BLaER1 (cell line): Measurements from ENCODE around the gene MAFF.
"Not testable (repeated sequence)": the region's sequence is repeated elsewhere in the genome, so short reads cannot be mapped to it uniquely, and the experiment has no call there.

Source experiments
- H3K27ac ChIP-seq: shearing (Covaris generic); formaldehyde crosslinking; 2 replicates; pipeline ENCODE4 v1.8.1; 2022
- H3K27me3 ChIP-seq: shearing (Covaris generic); formaldehyde crosslinking; 2 replicates; pipeline ENCODE4 v1.8.1; 2022
- H3K36me3 ChIP-seq: shearing (Covaris generic); formaldehyde crosslinking; 2 replicates; pipeline ENCODE4 v1.8.1; 2022
- H3K4me1 ChIP-seq: shearing (Covaris generic); formaldehyde crosslinking; 2 replicates; pipeline ENCODE4 v1.8.1; 2022
- H3K4me2 ChIP-seq: shearing (Covaris generic); formaldehyde crosslinking; 2 replicates; pipeline ENCODE4 v1.8.1; 2022
- H3K4me3 ChIP-seq: shearing (Covaris generic); formaldehyde crosslinking; 2 replicates; pipeline ENCODE4 v1.8.1; 2022
- H3K9ac ChIP-seq: shearing (Covaris generic); formaldehyde crosslinking; 2 replicates; pipeline ENCODE4 v1.8.1; 2022
- H3K9me3 ChIP-seq: shearing (Covaris generic); formaldehyde crosslinking; 2 replicates; pipeline ENCODE4 v1.8.1; 2022
- H4K20me1 ChIP-seq: shearing (Covaris generic); formaldehyde crosslinking; 2 replicates; pipeline ENCODE4 v1.8.1; 2022
- Cebpa-rat ChIP-seq: shearing (Covaris generic); IDR thresholded peaks from 2 replicates; pipeline ENCODE4 v1.8.1; 2022

MAFF gene

GRCh38 chr22:38177044-38177443 is 24.8 kb upstream of the MAFF start:
- no peak for TF ChIP-seq Cebpa-rat
- Histone ChIP-seq H3K4me3 (no peak overlapping the region), H3K4me1 (peaks cover 88% of the 10 kb centered on the region), H4K20me1 (no peaks in the 10 kb centered on the region), H3K4me2 (peak overlapping the region; percentile 89), H3K9me3 (no peaks in the 10 kb centered on the region), H3K9ac (no peak overlapping the region; the same call in 1 of the 2 replicates), H3K27ac (peak overlapping the region; percentile 81), H3K36me3 (peaks cover 4% of the 10 kb centered on the region; the same call in 1 of the 2 replicates), H3K27me3 (no peaks in the 10 kb centered on the region)

GRCh38 chr22:38177571-38177925 is 24.2 kb upstream of the MAFF start:
- Histone ChIP-seq H3K4me2 (peak overlapping the region; percentile 89), H3K27ac (peak overlapping the region; percentile 81), H3K4me1 (peaks cover 88% of the 10 kb centered on the region)
- not testable (repeated sequence) for H3K27me3 ChIP-seq, H3K9ac ChIP-seq, H3K9me3 ChIP-seq, H4K20me1 ChIP-seq, H3K4me3 ChIP-seq, H3K36me3 ChIP-seq

GRCh38 chr22:38177926-38178604 is 23.7 kb upstream of the MAFF start:
- TF ChIP-seq Cebpa-rat, result no peak
- no peak overlapping the region for H3K4me3 ChIP-seq
- H3K4me2 ChIP-seq, result peak overlapping the region; percentile 89

GRCh38 chr22:38178605-38178937 is 23.2 kb upstream of the MAFF start:
- not testable (repeated sequence) for H3K27me3 ChIP-seq, H3K9ac ChIP-seq, H3K4me3 ChIP-seq, H4K20me1 ChIP-seq, H3K36me3 ChIP-seq, H3K9me3 ChIP-seq, H3K4me2 ChIP-seq
- peak overlapping the region; percentile 81; the same call in 1 of the 2 replicates for H3K27ac ChIP-seq
- peaks cover 86% of the 10 kb centered on the region for H3K4me1 ChIP-seq

More at GRCh38 chr22:38177926-38178604, 23.7 kb upstream of the MAFF start:
- H3K9me3 ChIP-seq, result no peaks in the 10 kb centered on the region
- H3K9ac ChIP-seq, result peak overlapping the region; percentile 11; the same call in 1 of the 2 replicates
- H3K4me1 ChIP-seq, result peaks cover 88% of the 10 kb centered on the region
- peak overlapping the region; percentile 81 for H3K27ac ChIP-seq
- H3K36me3 ChIP-seq, result peaks cover 4% of the 10 kb centered on the region; the same call in 1 of the 2 replicates
- no peaks in the 10 kb centered on the region for H3K27me3 ChIP-seq
- H4K20me1 ChIP-seq, result no peaks in the 10 kb centered on the region

GRCh38 chr22:38180841-38181452 is 20.8 kb upstream of the MAFF start:
- peak overlapping the region; percentile 91 for H3K9ac ChIP-seq
- peak overlapping the region; percentile 98 for H3K4me2 ChIP-seq
- H3K27me3 ChIP-seq, result no peaks in the 10 kb centered on the region
- peak overlapping the region; percentile 84 for H3K4me3 ChIP-seq
- H3K9me3 ChIP-seq, result no peaks in the 10 kb centered on the region
- H3K36me3 ChIP-seq, result peaks cover 4% of the 10 kb centered on the region; the same call in 1 of the 2 replicates
- peak overlapping the region; percentile 92 for H3K27ac ChIP-seq
- TF ChIP-seq Cebpa-rat, result no peak
- H3K4me1 ChIP-seq, result peaks cover 70% of the 10 kb centered on the region
- H4K20me1 ChIP-seq, result no peaks in the 10 kb centered on the region

- no peak for TF ChIP-seq Cebpa-rat
- H3K9me3 ChIP-seq, result no peaks in the 10 kb centered on the region
- peaks cover 4% of the 10 kb centered on the region; the same call in 1 of the 2 replicates for H3K36me3 ChIP-seq
- H3K4me2 ChIP-seq, result peak within 1 kb of the TSS; percentile 98
- H3K27me3 ChIP-seq, result no peaks in the 10 kb centered on the region
- peaks cover 69% of the 10 kb centered on the region for H3K4me1 ChIP-seq
- peak within 1 kb of the TSS; percentile 92 for H3K27ac ChIP-seq
- no peaks in the 10 kb centered on the region for H4K20me1 ChIP-seq
- peak within 1 kb of the TSS; percentile 91 for H3K9ac ChIP-seq
- H3K4me3 ChIP-seq, result peak within 1 kb of the TSS; percentile 84
These were observed 20.2 kb upstream of the MAFF start, which contains the start of gene PLA2G6 for GRCh38 chr22:38181453-38182200. PLA2G6 (minus strand) TSS chr22:38181830; CDS start chr22:38169426, 12,404 bp downstream.

- no peaks in the 10 kb centered on the region for H3K36me3 ChIP-seq
- H3K4me1 ChIP-seq, result peaks cover 42% of the 10 kb centered on the region
- H3K27me3 ChIP-seq, result no peaks in the 10 kb centered on the region
- no peak overlapping the region for H3K9ac ChIP-seq
- H4K20me1 ChIP-seq, result no peaks in the 10 kb centered on the region
- no peak overlapping the region for H3K4me3 ChIP-seq
- TF ChIP-seq Cebpa-rat, result no peak
- H3K4me2 ChIP-seq, result no peak overlapping the region
- H3K27ac ChIP-seq, result no peak overlapping the region
- no peaks in the 10 kb centered on the region for H3K9me3 ChIP-seq
These were observed 17.0 kb upstream of the MAFF start for GRCh38 chr22:38184788-38185187.

- Histone ChIP-seq H3K4me1 (peaks cover 32% of the 10 kb centered on the region), H3K9ac (no peak overlapping the region), H3K27me3 (no peaks in the 10 kb centered on the region), H4K20me1 (no peaks in the 10 kb centered on the region), H3K9me3 (no peaks in the 10 kb centered on the region), H3K4me3 (no peak overlapping the region), H3K27ac (no peak overlapping the region), H3K4me2 (no peak overlapping the region), H3K36me3 (no peaks in the 10 kb centered on the region)
- no peak for TF ChIP-seq Cebpa-rat
These were observed 15.4 kb upstream of the MAFF start for GRCh38 chr22:38186429-38186828.

- no peak for TF ChIP-seq Cebpa-rat
- no peaks in the 10 kb centered on the region; the same call in 1 of the 2 replicates for H3K27me3 ChIP-seq
- no peaks in the 10 kb centered on the region for H3K9me3 ChIP-seq
- no peak overlapping the region for H3K9ac ChIP-seq
- peaks cover 36% of the 10 kb centered on the region for H3K4me1 ChIP-seq
- no peak overlapping the region for H3K27ac ChIP-seq
- no peaks in the 10 kb centered on the region for H3K36me3 ChIP-seq
- H4K20me1 ChIP-seq, result no peaks in the 10 kb centered on the region
- no peak overlapping the region for H3K4me3 ChIP-seq
- H3K4me2 ChIP-seq, result no peak overlapping the region
These were observed 14.2 kb upstream of the MAFF start for GRCh38 chr22:38187413-38188212.
